ENCODE data around the gene NAALADL2. TPM values are rescaled to one million over a fixed set of nuclear protein-coding genes. Genes with fewer than 3 reads are reported as not detected.

Gene NAALADL2
- total RNA-seq, 4 donors from 2014 or later = 3.8 to 20.3 (median 8.6) TPM

DNA sequence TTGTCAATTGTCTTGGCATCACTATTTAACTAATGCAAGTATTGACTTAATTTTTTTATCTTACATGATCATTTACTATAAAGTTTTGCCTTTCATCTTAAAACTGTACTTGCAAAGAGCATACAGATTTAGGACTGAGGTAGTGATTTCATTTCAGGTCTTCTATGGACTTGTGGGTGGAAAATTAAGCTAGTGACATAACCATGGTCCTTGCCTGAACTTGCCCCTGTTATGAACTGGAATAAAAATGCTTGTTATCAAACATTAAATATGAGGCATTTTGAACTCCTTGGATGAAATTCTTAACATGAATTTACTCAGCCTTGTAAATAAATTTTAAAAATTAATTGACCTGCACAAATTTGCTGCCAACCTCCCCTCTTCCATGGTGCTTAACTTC is 712.0 kb downstream of the NAALADL2 start:
- no peaks in the 10 kb centered on the region for H3K4me1 ChIP-seq
- no peaks in the 10 kb centered on the region for H3K36me3 ChIP-seq
- no peak for DNase-seq (ENCODE audit: extremely low spot score)
- no peak overlapping the region for H3K27ac ChIP-seq (replicated peaks in 1 of 4)
- intact Hi-C loops (cut with DNase I) = no loop called here
- TF ChIP-seq EP300 (IDR thresholded peaks at IDR 0.05) (no peak), CTCF (IDR thresholded peaks at IDR 0.05) (no peak)
- H3K4me3 ChIP-seq = no peak overlapping the region
- no peaks in the 10 kb centered on the region for H3K9me3 ChIP-seq
- H3K27me3 ChIP-seq = no peaks in the 10 kb centered on the region

GRCh38 chr3:175573226-175573625 is 714.1 kb downstream of the NAALADL2 start:
- no peak for DNase-seq (ENCODE audit: extremely low spot score)
- Histone ChIP-seq H3K4me1 (no peaks in the 10 kb centered on the region), H3K4me3 (no peak overlapping the region), H3K27ac (replicated peaks in 1 of 4) (no peak overlapping the region), H3K36me3 (no peaks in the 10 kb centered on the region), H3K27me3 (no peaks in the 10 kb centered on the region), H3K9me3 (no peaks in the 10 kb centered on the region)
- WGBS = 83% methylated on average over 2 of the region's 2 CpGs
- intact Hi-C loops (cut with DNase I) = no loop called here
- no peak for TF ChIP-seq POLR2A (IDR thresholded peaks at IDR 0.05; ENCODE audit: low read depth)
- TF ChIP-seq EP300 (IDR thresholded peaks at IDR 0.05) = no peak
- no peak for TF ChIP-seq POLR2AphosphoS5 (IDR thresholded peaks at IDR 0.05)
- no peak for TF ChIP-seq CTCF (IDR thresholded peaks at IDR 0.05)

GRCh38 chr3:175580318-175580717 is 721.2 kb downstream of the NAALADL2 start:
- intact Hi-C loops (cut with DNase I) = no loop called here
- Histone ChIP-seq H3K27ac (replicated peaks in 1 of 4) (no peak overlapping the region), H3K4me1 (no peaks in the 10 kb centered on the region), H3K4me3 (no peak overlapping the region), H3K9me3 (no peaks in the 10 kb centered on the region), H3K27me3 (no peaks in the 10 kb centered on the region), H3K36me3 (no peaks in the 10 kb centered on the region)
- no peak for DNase-seq (ENCODE audit: extremely low spot score)
- TF ChIP-seq EP300 (IDR thresholded peaks at IDR 0.05) (no peak), POLR2A (IDR thresholded peaks at IDR 0.05; ENCODE audit: low read depth) (no peak), CTCF (IDR thresholded peaks at IDR 0.05) (no peak), POLR2AphosphoS5 (IDR thresholded peaks at IDR 0.05) (no peak)
- WGBS = 85% methylated on average over 1 of the region's 1 CpG

GRCh38 chr3:175585898-175586297 is 726.8 kb downstream of the NAALADL2 start:
- H3K4me1 ChIP-seq = no peaks in the 10 kb centered on the region
- WGBS = 83% methylated on average over 2 of the region's 2 CpGs
- DNase-seq (ENCODE audit: extremely low spot score) = no peak

More at GRCh38 chr3:175585898-175586297, 726.8 kb downstream of the NAALADL2 start:
- TF ChIP-seq CTCF (IDR thresholded peaks at IDR 0.05) (no peak), POLR2AphosphoS5 (IDR thresholded peaks at IDR 0.05) (no peak), EP300 (IDR thresholded peaks at IDR 0.05) (no peak), POLR2A (IDR thresholded peaks at IDR 0.05; ENCODE audit: low read depth) (no peak)
- intact Hi-C loops (cut with DNase I) = no loop called here
- H3K4me3 ChIP-seq = no peak overlapping the region
- H3K27me3 ChIP-seq = no peaks in the 10 kb centered on the region
- H3K27ac ChIP-seq (replicated peaks in 1 of 4) = no peak overlapping the region
- no peaks in the 10 kb centered on the region for H3K36me3 ChIP-seq
- no peaks in the 10 kb centered on the region for H3K9me3 ChIP-seq
